ENCODE results near the gene PRPF31.
"Not testable (repeated sequence)": the region's sequence is repeated elsewhere in the genome, so short reads cannot be mapped to it uniquely, and the experiment has no call there.

The PRPF31 gene

GRCh38 chr19:54115109-54116063 lies at the start of gene PRPF31, which contains the start of gene TFPT:
TSS of gene PRPF31 (plus strand) at chr19:54115754. CDS start at chr19:54118279, 2,525 bp downstream.
TSS of gene TFPT (minus strand) at chr19:54115657. CDS start at chr19:54115269, 388 bp downstream.
- peak; percentile 87 for DNase-seq (ENCODE audit: low spot score)
- peak; percentile 66 for FAIRE-seq

- FAIRE-seq (no peak), DNase-seq (ENCODE audit: low spot score) (no peak)
These were observed 46.1 kb upstream of the PRPF31 start for GRCh38 chr19:54069470-54069869.

DNA sequence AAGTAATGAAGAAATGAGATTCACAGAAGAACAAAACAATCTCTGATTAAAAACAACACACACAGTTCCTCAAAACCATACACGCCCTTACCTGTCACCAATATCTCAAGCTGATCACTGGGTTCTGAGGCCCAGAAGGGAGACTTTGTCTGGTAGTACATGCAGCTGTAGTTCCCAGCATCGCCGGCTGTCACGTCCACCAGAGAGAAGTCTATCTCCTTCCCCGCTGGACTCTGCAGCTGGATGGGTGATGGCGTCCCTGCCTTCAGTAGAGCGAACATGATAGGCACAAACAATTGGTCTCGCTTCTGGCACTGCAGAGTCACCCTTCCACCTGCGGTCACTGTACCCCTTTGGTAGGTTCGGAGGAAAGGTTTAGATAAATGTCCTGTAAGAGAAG lies 41.7 kb upstream of the PRPF31 start:
- DNase-seq (ENCODE audit: low spot score) = no peak
- no peak for FAIRE-seq

DNA sequence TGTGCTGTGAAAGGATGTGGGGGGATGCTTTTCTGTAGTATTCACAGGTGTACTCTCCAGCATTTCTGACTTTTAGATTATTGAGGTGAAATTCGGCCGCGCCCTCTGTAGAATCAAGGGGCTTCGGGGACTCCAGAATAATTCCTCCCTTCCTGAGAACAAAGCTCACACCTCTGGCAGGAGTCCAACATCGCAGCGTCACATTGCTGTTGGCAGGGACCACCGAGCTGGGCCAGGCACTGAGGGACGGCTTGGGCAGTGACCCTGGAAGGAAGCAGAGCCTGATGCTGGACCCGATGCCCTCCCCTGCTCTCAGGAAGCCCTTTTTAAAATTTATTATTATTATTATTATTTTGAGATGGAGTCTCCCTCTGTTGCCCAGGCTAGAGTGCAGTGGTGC lies 40.7 kb upstream of the PRPF31 start:
- FAIRE-seq = no peak

DNA sequence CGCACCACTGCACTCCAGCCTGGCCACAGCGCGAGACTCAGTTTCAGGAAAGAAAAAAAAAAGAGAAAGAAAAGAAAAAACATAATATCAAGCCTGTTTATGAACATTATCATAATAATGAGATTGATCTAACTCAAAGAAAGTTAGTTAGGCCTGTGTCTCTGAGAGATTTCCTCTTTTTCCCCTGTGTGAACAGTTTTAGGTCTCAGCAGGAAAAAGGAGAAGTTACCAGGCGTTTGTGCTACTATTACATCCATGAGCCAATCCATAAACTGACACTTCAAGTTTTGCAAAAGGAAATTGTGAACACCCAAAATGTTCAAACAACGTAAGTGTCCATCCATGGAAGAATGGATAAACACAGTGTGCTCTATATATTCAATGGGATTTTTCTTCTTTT lies 38.2 kb upstream of the PRPF31 start:
- no peak for DNase-seq (ENCODE audit: low spot score)
- FAIRE-seq = no peak

More for the DNA sequence above, 40.7 kb upstream of the PRPF31 start:
- DNase-seq (ENCODE audit: low spot score) = no peak

DNA sequence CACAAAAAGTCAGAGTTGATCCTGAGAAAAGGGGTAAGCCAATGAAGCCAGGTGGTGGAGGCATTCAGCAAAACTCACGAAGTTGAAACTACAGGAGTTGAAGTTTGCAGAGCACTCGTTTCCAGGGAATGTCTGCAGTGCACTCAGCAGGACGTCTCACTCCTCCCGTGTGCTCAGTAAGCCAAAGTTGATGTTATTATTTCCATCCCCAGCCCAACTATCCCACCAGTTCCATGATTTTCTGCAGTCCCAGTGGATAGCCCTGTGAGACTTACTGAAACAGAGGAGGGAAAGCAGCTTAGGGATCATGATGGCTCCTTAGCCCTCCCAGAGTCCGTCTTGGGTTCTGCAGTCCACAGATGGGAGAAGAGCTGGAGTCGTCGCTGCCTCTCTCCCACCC lies 34.5 kb upstream of the PRPF31 start, which contains the start of gene TARM1:
Gene TARM1 (minus strand): TSS at position 334 of the 400 bp plus-strand sequence. CDS start 25 bp downstream, at position 309.
- DNase-seq (ENCODE audit: low spot score) (no peak), FAIRE-seq (no peak)

- FAIRE-seq (no peak), DNase-seq (ENCODE audit: low spot score) (no peak)
These were observed 31.1 kb upstream of the PRPF31 start for GRCh38 chr19:54084410-54084809.

DNA sequence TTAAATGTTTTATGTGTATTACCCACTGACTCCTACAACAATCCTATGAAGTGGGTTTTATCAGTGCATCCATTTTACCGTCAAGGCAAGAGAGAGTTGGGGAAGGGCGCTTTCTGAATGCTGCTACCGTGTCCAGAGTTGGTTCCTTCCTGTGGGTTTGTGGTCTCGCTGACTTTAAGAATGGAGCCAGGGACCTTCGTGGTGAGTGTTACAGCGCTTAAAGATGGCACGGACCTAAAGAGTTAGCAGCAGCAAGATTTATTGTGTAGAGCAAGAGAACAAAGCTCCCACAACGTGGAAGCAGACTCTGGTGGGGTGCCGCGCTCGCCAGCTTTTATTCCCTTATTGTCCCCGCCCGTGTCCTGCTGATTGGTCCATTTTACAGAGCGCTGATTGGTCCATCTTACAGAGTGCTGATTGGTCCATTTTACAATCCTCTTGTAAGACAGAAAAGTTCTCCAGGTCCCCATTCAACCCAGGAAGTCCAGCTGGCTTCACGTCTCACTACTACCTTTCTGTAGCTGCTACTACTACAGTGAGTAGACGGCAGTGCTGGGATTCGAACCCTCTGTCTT lies 21.0 kb upstream of the PRPF31 start:
- DNase-seq (ENCODE audit: low spot score) (no peak), FAIRE-seq (no peak)

DNA sequence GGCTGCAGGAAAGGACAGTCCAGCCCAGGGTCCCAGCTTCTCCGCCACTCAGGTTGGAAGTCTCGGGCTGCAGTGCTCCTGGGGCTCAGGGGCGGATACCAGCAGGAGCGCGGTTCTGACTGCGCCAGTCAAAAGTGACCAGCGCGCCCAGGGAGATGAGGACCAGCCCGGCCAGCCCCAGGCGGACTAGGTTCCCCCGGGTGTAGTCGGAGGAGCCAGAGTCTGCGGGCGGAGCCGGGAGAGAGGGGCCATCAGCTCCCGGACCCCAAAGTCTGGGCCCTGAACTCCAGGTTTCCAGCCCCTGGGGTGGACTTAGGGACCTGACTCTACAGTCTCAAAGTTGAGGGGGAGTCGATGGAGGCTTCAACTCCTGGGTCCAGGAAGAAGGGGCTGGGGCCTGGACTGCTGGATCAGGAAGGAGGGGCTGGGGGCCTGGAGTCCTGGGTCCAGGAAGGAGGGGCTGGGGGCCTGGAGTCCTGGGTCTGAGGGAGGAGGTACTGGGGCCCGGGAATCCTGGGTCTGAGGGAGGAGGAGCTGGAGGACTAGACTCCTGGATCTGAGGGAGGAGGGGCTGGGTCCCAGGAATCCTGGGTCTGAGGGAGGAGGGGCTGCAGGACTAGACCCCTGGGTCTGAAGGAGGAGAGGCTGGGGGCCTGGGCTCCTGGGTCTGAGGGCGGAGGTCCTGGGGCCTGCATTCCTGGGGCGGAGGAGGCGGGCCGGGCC lies 20.3 kb upstream of the PRPF31 start:
- FAIRE-seq (no peak), DNase-seq (ENCODE audit: low spot score) (no peak)

DNA sequence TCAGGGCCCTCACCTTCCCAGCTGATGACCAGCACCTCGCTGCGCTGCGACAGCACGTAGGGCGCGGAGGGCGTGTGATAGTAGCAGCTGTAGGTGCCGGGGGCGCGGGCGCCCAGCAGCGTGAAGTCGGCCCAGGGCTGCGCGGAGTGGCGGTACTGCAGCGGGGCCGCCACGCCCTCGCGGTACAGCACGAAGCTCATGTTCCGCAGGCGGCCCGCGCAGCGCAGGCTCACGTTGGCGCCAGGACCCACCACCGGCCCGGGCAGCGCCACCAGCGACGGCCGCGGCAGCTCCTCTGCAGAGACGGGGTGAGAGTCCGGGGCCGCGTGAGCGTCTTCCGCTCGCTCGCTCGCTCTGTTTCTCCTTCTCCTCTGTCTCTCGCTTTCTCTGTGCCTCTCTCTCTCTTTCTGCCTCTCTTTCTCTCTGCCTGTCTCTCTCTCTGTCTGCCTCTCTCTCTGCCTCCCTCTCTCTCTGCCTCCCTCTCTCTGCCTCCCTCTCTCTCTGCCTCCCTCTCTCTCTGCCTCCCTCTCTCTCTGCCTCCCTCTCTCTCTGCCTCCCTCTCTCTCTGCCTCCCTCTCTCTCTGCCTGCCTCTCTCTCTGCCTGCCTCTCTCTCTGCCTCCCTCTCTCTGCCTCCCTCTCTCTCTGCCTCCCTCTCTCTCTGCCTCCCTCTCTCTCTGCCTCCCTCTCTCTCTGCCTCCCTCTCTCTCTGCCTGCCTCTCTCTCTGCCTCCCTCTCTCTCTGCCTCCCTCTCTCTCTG lies 19.5 kb upstream of the PRPF31 start:
- not testable (repeated sequence) for DNase-seq (ENCODE audit: low spot score); FAIRE-seq

DNA sequence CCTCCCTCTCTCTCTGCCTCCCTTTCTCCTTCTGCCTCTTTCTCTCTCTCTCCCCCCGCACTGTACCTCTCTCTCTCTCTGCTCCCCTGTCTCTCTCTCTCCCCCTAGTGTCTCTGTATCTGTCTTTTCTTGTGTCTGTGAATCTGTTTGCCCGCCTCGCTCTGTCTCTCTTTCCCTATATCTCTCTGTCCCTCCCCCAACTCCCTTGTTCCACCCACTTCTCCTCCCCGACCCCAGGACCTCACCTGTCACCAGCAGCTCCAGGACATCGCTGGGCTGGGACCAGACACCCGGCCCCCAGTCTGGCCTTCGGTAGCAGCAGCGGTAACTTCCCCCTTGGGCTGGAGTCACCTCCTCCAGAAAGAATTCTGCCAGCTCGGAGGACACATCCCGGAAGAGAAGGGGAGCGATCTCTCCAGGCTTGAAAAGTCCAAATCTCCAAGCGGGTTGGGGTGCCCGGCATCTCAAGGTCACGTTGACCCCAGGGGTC lies 18.9 kb upstream of the PRPF31 start:
- DNase-seq (ENCODE audit: low spot score) = peak; percentile 11
- no peak for FAIRE-seq

DNA sequence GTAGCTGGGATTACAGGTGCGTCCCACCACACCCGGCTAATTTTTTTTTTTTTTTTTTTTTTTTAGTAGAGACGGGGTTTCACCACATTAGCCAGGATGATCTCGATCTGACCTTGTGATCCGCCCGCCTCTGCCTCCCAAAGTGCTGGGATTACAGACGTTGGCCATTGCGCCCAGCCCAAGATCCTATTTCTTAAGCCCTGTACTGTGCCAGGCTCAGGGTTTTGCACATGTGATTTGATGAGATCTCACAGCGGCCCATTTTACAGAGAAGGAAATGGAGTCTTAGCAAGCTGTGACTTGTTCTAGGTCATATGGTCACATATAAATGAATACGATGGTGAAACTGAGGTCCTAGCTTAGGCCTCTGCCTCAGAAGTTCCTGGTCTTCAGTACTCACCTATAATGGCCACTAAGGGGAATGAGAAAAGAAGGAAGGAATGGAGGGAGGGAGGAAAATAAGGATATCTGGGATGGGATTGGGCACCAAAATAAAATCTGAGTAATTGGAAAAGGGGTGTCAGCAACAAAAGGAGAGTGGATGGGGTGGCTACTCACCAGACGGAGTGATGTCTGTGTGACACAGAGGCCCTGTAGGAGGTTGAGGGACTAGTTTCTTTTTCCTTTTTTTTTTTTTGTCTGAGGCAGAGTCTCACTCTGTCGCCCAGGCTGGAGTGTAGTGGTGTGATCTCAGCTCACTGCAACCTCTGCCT lies 16.2 kb upstream of the PRPF31 start:
- DNase-seq (ENCODE audit: low spot score) = no peak
- FAIRE-seq = no peak

GRCh38 chr19:54099903-54100255 lies 15.7 kb upstream of the PRPF31 start:
- DNase-seq (ENCODE audit: low spot score); FAIRE-seq: not testable (repeated sequence)

DNA sequence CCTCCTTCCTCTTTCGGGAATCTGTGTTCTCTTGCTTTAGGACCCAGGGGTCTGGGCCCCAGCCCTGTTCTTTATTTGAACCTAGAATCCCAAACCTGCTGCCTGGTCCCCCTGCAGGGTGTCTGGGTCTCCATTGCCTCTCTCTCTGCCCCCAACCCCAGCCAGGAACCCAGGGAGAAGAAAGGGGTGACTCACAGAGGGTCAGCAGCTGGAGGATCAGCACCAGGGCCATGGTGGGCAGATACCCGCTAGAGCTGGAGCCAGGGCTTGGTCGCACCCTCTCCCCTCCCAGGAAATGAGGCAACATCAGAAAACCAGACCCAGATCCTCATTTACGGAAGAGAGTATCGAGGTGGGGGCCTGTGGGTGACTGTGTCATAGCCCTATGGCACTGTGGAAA lies 15.0 kb upstream of the PRPF31 start, which contains the start of gene OSCAR:
Gene OSCAR (minus strand): TSS at position 243 of the 400 bp plus-strand sequence. CDS start 11 bp downstream, at position 232.
- DNase-seq (ENCODE audit: low spot score) = no peak
- FAIRE-seq = no peak

GRCh38 chr19:54102421-54103169 lies 13.0 kb upstream of the PRPF31 start, which contains the start of gene NDUFA3:
TSS of gene NDUFA3 (plus strand) at chr19:54102855. CDS start at chr19:54102879, 24 bp downstream.
- FAIRE-seq (peak; percentile 67), DNase-seq (ENCODE audit: low spot score) (peak; percentile 94)

GRCh38 chr19:54104998-54105715 lies 10.4 kb upstream of the PRPF31 start:
- DNase-seq (ENCODE audit: low spot score) = no peak
- no peak for FAIRE-seq

- DNase-seq (ENCODE audit: low spot score) = no peak
- no peak for FAIRE-seq
These were observed 9.8 kb upstream of the PRPF31 start for GRCh38 chr19:54105796-54106195.

DNA sequence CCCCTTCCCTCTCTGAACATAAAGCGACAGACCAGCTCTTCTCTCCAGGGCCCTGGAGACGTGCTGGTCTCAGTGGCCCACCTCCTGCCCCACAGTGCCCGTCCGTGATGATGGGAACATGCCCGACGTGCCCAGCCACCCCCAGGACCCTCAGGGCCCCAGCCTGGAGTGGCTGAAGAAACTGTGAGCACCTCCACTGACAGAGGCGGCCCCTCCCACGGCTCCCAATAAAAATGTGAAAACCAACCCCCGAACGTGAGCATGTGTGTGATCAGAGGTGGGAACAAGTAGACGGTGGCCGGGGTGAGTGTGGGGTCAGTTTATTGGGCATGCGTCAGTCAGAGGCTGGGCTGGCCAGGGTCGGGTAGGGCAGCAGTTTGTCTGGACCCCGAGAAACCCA lies 8.8 kb upstream of the PRPF31 start:
- DNase-seq (ENCODE audit: low spot score) (no peak), FAIRE-seq (no peak)
